ENCODE measurements around the gene S100A3.

Gene S100A3

GRCh38 chr1:153510984-153511410 lies 38.1 kb downstream of the S100A3 start:
- DNase-seq (ENCODE audit: low read depth in 2 of 2), result peak; percentile 62 to 67

GRCh38 chr1:153509729-153510354 lies 39.2 kb downstream of the S100A3 start:
- DNase-seq (ENCODE audit: low read depth in 2 of 2), result peak; percentile 31 to 33

GRCh38 chr1:153509036-153509435 lies 40.0 kb downstream of the S100A3 start:
- no peak for DNase-seq (ENCODE audit: low read depth in 2 of 2)

GRCh38 chr1:153507926-153508583 lies 41.0 kb downstream of the S100A3 start:
- no peak for DNase-seq (ENCODE audit: low read depth in 2 of 2)

- DNase-seq (ENCODE audit: low read depth in 2 of 2), result no peak
Observed at GRCh38 chr1:153506831-153507413, 42.1 kb downstream of the S100A3 start.

GRCh38 chr1:153506386-153506785 lies 42.7 kb downstream of the S100A3 start:
- no peak for DNase-seq (ENCODE audit: low read depth in 2 of 2)

GRCh38 chr1:153505576-153505975 lies 43.5 kb downstream of the S100A3 start:
- DNase-seq (ENCODE audit: low read depth in 2 of 2), result no peak

- DNase-seq (ENCODE audit: low read depth in 2 of 2), result no peak
Observed at GRCh38 chr1:153503766-153504165, 45.3 kb downstream of the S100A3 start.

GRCh38 chr1:153498746-153499145 lies 50.3 kb downstream of the S100A3 start:
- no peak for DNase-seq (ENCODE audit: low read depth in 2 of 2)

Measured in stimulated activated CD8-positive, alpha-beta memory T cell treated with anti-CD3 and anti-CD28 coated beads, Interleukin-7, amount 100 ng/mL, for 4 hours (primary cell).